WTC11 (cell line): ENCODE results near the gene SUGP2.

Source experiments
- AFF4 ChIP-seq: sonication (generic); formaldehyde crosslinking; IDR thresholded peaks from 2 replicates; pipeline ENCODE4 v1.8.1; 2023; ENCODE audit warnings: mild to moderate bottlenecking, missing genetic modification reagents, borderline replicate concordance
- ATF6 ChIP-seq: sonication (generic); formaldehyde crosslinking; IDR thresholded peaks from 2 replicates; pipeline ENCODE4 v1.8.1; 2023; ENCODE audit warnings: mild to moderate bottlenecking, missing genetic modification reagents
- CREB1 ChIP-seq: sonication (generic); formaldehyde crosslinking; IDR thresholded peaks from 2 replicates; pipeline ENCODE4 v1.8.0; 2023; ENCODE audit warnings: mild to moderate bottlenecking, missing genetic modification reagents
- CTCF ChIP-seq: fragments of 200-600 bp; IDR thresholded peaks from 2 replicates; pipeline ENCODE4 v1.8.0; 2022; ENCODE audit warnings: antibody characterized with exemption
- E2F1 ChIP-seq: sonication (generic); formaldehyde crosslinking; IDR thresholded peaks from 2 replicates; pipeline ENCODE4 v1.8.0; 2022; ENCODE audit warnings: mild to moderate bottlenecking, missing genetic modification reagents
- FOXP1 ChIP-seq: sonication (generic); formaldehyde crosslinking; IDR thresholded peaks from 2 replicates; pipeline ENCODE4 v1.8.0; 2022; ENCODE audit warnings: missing genetic modification reagents, mild to moderate bottlenecking, moderate library complexity, borderline replicate concordance
- IRF1 ChIP-seq: sonication (generic); formaldehyde crosslinking; IDR thresholded peaks from 2 replicates; pipeline ENCODE4 v1.8.0; 2023; ENCODE audit warnings: missing genetic modification reagents
- MAX ChIP-seq: sonication (generic); formaldehyde crosslinking; IDR thresholded peaks from 2 replicates; pipeline ENCODE4 v1.8.0; 2022; ENCODE audit warnings: mild to moderate bottlenecking, missing genetic modification reagents
- USF2 ChIP-seq: sonication (generic); formaldehyde crosslinking; IDR thresholded peaks from 2 replicates; pipeline ENCODE4 v1.8.1; 2023; ENCODE audit warnings: mild to moderate bottlenecking, missing genetic modification reagents, moderate library complexity
- ZNF671 ChIP-seq: fragments of 250-450 bp; sonication (Bioruptor Pico); IDR thresholded peaks from 2 replicates; pipeline ENCODE4 v1.8.0; 2021; ENCODE audit warnings: mild to moderate bottlenecking

- TF ChIP-seq E2F1 (no peak), CREB1 (no peak), CTCF (no peak), IRF1 (CRISPR knock-in tag) (no peak), ZNF671 (no peak), MAX (CRISPR knock-in tag) (no peak), USF2 (CRISPR knock-in tag) (no peak), FOXP1 (no peak), AFF4 (CRISPR knock-in tag) (no peak), ATF6 (CRISPR knock-in tag) (no peak)
Observed at GRCh38 chr19:19049406-19049805, 16.1 kb upstream of the SUGP2 start.
